GM21717 (cell line): ENCODE results near the gene PIK3C2G.
A peak's percentile ranks its signal among the peaks of the same experiment; 100 is the strongest.

ENCODE experiments used
- ATAC-seq: cut with Tn5 transposase; IDR thresholded peaks from one replicate; pipeline ENCODE4 v1.9.1; 2021; ENCODE audit warnings: mild to moderate bottlenecking, moderate library complexity; ENCODE audit not compliant: unreplicated experiment

The PIK3C2G gene

DNA sequence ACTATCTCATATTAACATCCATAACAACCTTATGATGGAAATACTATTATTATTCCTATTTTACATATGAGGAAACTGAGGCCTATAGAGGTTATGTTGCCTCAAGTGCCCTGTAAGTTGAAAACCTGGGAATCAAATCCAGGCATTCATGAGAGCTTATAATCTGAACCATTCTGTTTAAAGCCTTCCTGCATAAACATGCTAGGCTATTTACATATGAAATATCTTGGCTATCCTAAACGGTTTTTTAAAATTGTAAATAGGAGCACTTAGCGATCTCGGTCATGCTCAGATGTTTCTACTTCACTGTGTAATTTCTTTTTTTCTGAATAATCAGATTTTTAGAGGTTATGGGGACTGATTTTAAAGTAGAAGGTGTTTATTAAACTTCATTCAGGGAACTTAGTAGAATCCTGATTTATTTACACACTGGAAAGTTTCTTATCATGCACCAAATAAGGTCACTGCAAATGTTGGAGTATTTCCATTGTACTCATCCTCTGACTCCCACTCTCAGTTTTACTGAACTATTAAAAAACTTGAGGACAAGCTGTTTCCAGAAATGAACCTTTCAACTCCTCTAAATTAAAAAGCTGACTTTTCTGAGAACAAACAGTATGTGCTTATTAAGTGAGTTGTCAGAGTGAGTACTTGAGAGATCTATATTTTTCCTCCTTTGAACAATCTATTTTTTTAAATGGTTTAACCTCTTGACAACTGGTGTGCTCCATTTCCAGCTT is 141.7 kb downstream of the PIK3C2G start:
- no peak for ATAC-seq

DNA sequence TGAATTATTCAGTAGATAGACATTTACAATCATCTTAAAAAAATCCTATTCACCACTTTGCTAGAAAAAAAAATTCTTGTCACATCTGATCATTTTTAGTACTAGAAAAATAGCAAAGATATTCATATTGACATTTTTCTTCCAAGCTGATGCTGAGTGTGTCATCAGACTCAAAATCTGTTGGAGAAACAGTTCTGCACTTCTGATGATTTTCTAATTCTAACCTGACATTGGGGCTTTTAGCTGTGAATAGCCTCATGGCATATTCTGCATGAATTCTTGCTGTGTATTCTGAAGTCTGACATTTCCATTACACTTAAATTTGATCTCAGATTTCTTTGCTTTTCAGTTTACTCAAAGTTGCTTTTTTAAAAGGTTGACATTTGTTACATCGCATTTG is 150.1 kb downstream of the PIK3C2G start:
- no peak for ATAC-seq

DNA sequence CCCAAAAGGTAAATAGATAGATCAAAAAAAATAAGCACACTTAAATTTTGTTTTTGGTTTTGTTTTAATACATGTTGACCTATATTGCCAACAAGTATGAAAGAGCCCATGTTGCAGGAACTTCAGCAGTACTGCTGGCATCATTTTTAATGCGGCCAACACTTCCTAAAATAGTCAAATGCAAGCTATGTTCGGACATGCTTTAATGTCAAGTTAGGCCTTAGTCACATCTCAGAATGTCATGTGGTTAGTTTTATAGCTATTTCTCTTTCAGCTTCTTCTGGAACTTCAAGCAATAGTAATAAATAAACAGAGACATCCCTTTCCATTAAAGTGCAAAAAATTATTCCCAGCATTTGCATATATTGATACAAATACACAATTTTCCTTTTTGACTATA is 153.4 kb downstream of the PIK3C2G start:
- ATAC-seq: no peak

DNA sequence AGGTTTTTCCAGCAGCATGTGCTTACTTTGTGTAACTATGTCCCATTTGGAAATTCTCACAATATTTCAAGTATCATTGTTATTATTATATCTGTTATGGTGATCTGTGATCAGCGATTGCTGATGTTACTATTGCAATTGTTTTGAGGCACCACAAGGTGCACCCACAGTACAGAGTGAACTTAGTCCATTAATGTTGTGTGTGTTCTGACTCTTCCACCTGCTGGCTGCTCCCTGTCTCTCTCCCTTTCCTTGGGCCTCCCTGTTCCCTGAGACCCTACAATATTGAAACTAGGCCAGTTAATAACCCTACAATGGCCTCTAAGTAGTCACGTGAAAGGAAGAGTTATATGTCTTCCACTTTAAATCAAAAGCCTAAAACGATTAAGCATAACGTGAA is 153.9 kb downstream of the PIK3C2G start:
- ATAC-seq: no peak

DNA sequence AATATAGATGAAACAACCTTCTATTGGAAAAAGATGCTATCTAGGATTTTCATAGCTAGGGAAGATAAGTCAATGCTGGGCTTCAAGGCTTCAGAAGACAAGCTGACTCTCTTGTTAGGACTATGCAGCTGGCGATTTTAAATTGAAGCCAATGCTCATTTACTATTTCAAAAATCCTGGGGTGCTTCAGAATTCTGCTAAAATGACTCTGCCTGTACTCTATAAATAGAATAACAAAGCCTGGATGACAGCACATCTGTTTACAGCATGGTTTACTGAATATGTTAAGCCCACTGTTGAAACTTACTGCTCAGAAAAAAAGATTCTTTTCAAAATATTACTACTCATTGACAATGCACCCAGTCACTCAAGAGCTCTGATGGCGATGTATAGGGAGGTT is 155.1 kb downstream of the PIK3C2G start:
- no peak for ATAC-seq

DNA sequence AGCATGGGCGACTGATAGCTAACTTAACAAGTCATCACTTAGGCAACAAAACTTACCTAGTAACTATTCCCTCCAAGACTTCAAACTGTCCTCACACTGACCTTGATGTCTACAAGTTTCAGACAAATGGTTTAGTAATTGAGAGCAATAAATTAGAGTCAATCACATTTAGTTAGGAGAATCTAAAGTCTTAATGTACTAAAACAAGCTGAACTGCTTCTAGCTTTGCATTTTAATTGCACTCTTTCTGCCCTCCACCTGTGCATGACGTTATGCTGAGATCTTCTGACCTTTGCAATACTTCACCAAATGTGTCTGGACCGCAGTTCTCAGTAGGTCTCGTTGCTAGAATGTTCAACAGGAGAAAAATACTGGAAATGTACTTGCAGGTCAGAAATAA is 158.0 kb downstream of the PIK3C2G start:
- no peak for ATAC-seq

DNA sequence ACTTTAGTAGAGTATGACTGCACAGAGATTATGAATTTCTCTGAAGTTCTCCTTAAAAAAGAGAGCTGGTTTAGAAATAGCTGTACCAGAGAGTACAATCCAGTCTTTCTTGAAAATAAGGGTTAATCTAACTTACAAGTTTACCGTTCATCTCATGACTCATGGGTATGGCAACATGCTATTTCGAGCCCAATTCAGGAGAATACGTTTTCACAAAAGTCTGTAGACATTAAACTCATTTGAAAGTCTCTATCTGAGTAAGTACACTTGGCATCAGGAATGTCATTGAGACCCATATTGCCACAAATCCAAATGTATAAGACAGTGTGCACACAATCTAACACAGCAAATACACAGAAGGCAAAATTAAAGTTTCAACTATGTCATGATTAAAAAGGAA is 160.5 kb downstream of the PIK3C2G start:
- ATAC-seq: no peak

DNA sequence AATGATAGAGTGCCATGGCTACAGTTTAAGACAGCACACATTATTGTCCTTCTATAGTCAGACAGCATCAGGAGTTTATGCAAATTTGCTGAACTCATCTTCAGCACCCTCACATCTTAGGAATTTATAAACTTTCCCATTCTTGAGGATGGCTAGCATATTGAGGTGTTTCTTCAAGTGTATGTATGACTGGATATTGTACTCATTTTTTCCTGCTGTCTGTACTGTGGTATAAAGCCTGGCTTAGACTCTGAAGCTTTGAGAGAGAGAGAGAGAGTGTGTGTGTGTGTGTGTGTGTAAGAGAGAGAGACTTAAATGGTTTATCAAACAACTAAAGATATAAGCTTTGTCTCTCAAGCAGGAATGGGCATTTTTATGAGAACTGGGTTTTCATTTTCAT is 161.6 kb downstream of the PIK3C2G start:
- no peak for ATAC-seq

DNA sequence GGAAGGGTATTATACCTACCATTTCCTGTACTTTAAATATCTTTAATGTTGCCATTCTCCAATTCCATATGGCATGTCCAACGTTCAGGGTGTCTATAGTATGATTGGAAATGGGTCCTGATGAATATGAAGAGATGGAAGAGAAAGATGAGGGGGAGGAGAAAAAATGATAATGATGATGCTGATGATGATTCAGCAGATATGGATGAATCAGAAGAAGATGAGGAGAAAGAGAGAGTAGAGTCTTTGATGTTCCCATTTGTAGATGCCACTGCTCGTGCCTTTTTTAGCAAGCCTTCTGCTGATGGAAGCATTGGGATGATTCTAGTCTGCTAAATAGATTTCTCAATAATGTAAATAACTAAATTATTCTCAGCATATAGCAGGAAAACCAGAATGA is 163.5 kb downstream of the PIK3C2G start:
- no peak for ATAC-seq

DNA sequence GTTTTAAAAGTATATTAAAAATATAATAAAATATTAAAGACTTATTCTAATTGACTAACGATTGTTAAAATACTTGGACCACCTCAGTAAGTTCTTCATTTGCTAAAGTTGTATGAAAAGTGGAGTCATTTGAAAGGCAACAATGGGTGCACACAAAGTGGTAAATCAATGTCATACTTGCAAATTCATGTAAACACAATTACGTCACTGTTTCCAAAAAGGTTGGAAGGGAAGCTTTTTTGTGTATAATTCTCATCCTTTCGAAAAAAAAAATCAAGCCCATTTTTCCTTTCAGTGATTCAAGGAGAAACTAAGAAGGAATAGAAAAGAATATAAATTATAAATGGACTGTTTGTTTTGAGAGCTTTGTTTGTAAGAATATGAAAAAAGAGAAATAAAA is 166.2 kb downstream of the PIK3C2G start:
- no peak for ATAC-seq

DNA sequence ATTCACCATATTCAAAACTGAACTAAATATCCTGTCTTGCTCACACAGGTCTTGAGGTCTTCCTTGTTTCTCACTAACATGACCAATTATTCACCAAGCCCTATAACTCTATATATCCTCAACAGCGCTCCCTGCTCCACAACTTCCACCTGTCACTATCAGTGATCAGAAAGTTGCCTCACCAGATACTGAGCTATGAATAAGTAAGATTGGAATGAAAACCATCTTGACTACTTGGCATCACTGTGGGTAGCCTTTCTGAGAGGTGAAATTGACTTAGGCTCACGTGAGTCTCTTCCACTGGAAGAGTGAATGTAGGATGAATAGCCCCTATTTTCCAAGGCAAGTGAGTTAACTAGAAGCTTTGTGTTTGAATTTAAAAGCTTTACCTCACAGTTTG is 167.1 kb downstream of the PIK3C2G start:
- no peak for ATAC-seq

DNA sequence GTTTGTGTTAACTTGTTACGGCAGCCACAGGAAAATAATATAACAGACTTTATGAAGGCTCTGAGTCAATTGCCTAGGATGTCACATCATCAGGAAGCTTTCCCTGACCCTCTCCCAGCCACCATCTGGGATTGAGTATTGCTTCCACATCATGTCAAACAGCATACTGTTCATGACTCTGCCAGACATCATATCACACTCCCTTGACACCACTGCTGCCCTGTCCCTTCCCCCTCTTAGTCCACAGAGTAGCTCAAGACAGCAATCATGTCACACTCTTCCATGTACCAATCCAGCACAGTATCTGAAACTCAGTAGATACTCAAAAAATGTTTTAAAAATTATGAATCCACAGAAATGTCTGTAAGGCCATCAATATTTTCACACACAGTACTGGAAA is 168.0 kb downstream of the PIK3C2G start:
- ATAC-seq: no peak

DNA sequence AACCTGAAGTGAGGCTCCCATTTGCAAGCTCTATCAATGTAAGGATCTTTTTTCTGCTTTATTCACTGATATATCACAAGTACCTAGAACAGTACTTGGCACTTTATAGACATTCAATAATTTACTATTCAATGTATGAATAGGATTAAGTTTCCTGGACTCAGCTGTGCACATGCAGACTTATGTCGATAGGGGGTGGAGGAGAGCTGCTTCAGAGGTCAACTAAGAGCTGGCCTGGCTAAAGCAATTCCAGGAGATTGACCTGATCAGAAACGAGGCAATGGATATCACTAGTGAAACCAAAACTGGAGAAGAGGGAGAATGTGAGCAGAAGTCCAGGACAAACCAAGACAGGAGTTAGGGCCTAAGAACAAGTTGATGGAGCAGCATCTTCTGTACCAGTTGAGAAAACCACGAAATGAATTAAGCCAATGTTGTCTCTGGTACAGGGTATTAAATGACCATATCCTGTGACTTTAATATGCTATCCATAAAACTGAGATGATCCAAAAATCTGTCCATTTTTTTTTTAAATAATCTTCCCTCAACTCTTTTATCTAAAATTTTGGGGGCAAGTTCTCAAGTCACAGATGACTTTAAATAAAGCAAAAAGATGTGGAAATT is 169.2 kb downstream of the PIK3C2G start:
- peak; percentile 72 for ATAC-seq

DNA sequence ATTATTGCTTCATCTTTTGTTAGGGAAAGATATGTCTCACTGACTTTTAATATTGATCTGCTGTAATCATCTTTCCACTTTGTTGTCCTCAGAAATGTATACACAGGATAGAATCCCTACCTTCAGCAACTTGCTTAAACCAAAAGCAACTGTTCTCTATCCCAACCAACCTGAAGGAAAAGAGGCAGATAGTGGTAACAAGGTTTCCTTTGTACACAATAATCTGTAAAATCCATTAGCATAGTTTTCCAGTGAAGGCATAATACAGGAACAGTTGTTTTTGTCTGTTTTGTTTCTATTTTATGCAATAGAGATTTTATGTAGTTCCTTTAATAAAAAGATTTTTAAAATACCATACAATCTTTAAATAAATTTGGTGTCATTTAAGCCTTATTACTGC is 170.5 kb downstream of the PIK3C2G start:
- ATAC-seq: no peak

DNA sequence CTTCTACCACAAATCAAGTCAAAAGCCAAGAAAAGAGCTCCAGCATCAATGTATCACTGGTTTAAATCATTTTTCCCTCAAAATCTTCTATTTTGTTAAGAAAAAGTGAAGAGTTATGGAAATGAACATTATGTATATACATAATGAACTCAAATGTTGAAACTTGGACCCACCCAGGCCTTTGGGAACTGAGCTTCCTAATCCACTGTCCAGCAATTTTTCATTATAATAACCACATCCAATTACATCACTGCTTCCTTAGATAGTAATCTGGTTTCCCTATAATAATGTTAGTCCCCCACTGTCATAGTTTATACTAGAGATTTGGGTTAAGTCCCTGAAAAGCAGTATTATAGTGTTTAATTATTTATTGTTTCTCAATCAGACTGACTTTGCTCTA is 170.9 kb downstream of the PIK3C2G start:
- ATAC-seq: no peak

DNA sequence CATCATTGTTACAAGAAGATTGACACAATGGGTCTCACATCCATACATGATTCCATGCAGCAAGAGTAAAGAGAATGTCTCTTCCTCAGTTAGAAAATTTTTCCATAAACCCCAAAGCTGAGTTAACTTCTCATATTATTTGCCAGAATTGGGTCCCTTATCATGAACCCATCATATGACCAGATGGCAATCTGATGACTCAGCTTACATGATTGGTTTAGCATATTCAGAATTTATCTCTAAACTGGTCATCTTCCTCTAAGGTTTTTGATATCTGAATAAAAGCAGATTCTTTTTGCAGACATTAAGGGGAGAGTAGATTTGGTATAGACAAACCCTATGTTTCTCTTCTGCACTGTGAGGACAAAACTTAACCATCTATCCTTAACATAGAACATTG is 174.9 kb downstream of the PIK3C2G start:
- no peak for ATAC-seq

DNA sequence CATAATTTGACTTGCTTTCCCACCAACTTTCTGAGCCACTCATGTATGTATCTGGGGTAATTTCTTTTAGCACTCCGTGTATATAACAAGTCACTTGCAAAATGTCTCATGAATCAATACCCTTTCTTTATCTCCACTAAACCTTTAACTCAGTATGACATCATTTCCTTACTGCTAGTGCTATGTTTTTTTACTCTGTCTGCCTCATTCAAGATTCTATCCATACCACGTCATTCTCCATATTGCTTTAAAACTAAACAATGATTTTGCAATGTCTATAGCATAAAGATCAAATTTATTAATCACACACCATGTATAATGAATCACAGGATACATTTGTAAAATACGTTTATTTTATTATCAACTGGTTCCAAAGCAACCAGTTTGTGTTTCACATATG is 178.2 kb downstream of the PIK3C2G start:
- ATAC-seq: no peak

DNA sequence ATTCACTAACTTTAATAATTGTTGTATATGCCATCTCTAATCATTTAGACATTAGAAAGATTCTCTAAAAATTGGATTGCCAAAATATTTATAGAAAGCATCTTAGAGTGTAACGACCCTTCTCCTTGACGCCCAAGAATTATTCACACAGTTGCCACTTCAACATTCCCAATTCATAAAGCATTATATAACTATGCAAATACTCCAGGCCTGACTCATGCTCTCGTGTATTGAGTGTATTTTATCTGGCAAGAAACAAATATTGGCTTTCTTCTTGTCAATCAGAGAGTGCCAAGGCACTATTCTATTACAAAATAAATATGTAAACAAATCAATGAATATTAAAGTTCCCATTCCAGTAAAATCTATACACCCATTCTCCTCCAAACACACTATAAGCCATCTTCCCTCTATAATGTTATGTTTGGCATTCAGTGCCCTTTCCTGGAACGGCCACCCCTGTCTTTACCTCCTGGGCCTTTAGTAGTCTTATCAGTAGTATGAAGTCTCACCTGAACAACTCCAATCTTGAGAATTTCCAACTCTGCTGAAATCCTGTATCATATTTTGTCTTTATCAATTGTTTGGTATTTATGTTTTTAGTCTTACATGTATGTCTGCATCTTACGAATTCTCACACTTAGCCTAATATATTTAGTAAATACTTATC is 182.6 kb downstream of the PIK3C2G start:
- ATAC-seq: no peak

DNA sequence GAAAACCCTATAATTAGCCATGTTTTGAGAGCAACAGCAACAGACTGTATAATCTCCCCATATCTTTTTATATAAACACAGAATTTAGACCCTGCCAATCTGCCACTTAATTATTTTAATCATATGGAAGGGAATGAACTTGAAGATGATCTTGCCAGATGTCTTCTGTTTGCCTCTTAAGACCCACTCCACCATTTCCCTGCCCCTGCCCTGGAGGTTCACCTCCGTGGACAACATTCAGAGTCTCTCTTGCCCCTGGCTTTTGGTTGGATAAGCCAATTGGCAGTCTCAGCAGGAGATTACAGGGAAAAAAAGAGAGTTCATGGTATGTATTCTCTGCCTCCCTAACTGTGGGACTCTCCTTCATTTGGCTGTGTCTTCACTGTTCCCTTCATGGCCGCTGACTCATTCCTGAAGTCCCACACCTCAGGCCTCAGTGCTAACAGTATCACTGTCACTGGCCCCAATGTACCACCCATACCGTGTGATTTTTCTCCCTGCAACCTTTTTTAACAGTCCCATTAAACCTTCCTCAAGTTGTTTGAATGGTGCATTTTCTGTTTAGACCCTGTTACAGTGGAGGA is 184.8 kb downstream of the PIK3C2G start:
- ATAC-seq: peak; percentile 62

DNA sequence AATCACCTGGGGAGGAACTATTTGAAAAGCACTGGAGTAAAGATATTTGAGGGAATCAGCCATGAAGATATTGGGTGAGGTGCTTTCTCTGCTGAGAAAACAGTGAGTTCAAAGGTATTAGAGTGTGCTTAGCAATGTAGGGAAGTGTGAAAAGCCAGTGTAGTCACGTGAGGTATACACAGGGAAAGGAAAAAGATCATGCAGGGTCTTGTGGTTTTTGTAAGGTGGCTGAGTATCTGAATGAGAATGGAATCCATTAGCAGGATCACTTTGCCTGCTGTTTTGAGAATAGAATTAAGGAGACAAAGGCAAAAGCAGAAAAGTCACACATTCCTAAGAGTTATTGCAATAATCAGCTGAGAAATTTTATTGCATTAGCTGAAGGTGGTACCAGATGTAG is 193.0 kb downstream of the PIK3C2G start:
- ATAC-seq: no peak

DNA sequence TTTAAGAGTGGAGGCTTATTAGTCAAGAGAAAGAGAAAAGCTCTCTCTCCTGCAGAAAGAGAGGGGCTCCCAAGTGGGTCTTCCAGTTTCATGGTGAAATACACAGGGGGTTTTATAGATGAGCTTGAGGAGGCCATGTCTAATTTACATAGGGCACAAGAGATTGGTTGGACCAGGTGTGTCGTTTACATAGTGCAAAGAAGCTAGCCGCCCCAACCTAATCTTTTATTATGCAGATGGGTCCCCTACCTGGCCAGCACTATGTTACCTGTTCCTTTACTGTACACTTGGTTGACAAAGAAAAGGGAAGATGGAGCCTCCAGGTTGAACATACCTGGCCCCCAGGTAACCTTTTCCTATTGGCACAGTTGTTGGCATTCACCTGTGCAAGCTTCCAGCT is 195.0 kb downstream of the PIK3C2G start:
- no peak for ATAC-seq

DNA sequence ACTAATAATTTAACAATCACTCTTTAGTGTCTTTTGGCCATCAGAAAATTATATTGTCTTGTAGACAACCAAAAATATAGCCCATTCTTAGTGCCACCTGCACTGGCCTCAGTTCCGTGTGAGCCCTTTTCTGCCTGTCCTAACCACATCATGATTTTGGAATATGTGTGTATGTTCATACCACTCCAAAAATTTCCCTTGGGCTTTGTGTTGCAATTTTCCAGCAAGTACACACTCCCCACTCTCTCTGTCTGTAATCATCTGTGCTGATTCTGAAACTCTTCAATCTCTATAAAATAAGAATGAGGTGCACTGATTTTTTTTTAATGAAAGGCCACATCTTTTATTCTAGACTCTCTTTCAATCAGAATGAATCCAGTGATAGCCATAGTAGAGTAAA is 196.0 kb downstream of the PIK3C2G start:
- ATAC-seq: no peak
